H1 (cell line): ENCODE results near the gene UGT1A10. TPM values are rescaled to one million over a fixed set of nuclear protein-coding genes. Genes with fewer than 3 reads are reported as not detected.

Experiments used
- CBX8 ChIP-seq: fragments of 300-800, 300-1000 bp; sonication (generic); IDR thresholded peaks from 2 replicates; pipeline ENCODE4 v1.7.1; 2016; ENCODE audit warnings: low read depth, low read length, borderline replicate concordance
- CHD7 ChIP-seq: fragments of 300-600 bp; sonication (generic); IDR thresholded peaks from 2 replicates; pipeline ENCODE4 v1.7.1; 2012; ENCODE audit warnings: low read length, moderate library complexity, mild to moderate bottlenecking, inconsistent platforms; ENCODE audit not compliant: insufficient replicate concordance
- EGR1 ChIP-seq: IDR thresholded peaks from 2 replicates; pipeline ENCODE4 v1.6.1; 2011; ENCODE audit warnings: low read depth, low read length, borderline replicate concordance
- KDM1A ChIP-seq: fragments of 200-600, 300-600 bp; sonication (generic); IDR thresholded peaks from 2 replicates; pipeline ENCODE4 v1.7.1; 2016; ENCODE audit warnings: mild to moderate bottlenecking, low read length, borderline replicate concordance
- KDM5A ChIP-seq: fragments of 200-600 bp; IDR thresholded peaks from 2 replicates; pipeline ENCODE4 v1.7.1; 2012; ENCODE audit warnings: mild to moderate bottlenecking, low read length, inconsistent platforms, mixed read lengths
- MAX ChIP-seq: IDR thresholded peaks from 2 replicates; pipeline ENCODE4 v1.6.1; 2012; ENCODE audit warnings: inconsistent platforms
- NRF1 ChIP-seq: IDR thresholded peaks from 2 replicates; pipeline ENCODE4 v1.6.1; 2011; ENCODE audit warnings: mild to moderate bottlenecking, low read depth, low read length, improper control_type of control experiment
- POLR2AphosphoS5 ChIP-seq: IDR thresholded peaks from 2 replicates; pipeline ENCODE4 v1.6.1; 2011; ENCODE audit warnings: low read depth, low read length
- RBBP5 ChIP-seq: IDR thresholded peaks from 2 replicates; pipeline ENCODE4 v1.7.1; 2012; ENCODE audit warnings: low read depth, mild to moderate bottlenecking, inconsistent platforms, low read length, moderate library complexity, borderline replicate concordance
- RFX5 ChIP-seq: IDR thresholded peaks from 2 replicates; pipeline ENCODE4 v1.6.1; 2011; ENCODE audit warnings: low read depth, low read length, improper control_type of control experiment, borderline replicate concordance
- RNF2 ChIP-seq: fragments of 200-900, 300-1000 bp; sonication (generic); IDR thresholded peaks from 2 replicates; pipeline ENCODE4 v1.7.1; 2016; ENCODE audit warnings: borderline replicate concordance, low read depth, mild to moderate bottlenecking, antibody characterized with exemption, low read length; ENCODE audit not compliant: poor library complexity, severe bottlenecking; ENCODE audit errors: missing control alignments
- TBP ChIP-seq: IDR thresholded peaks from 2 replicates; pipeline ENCODE4 v1.6.1; 2011; ENCODE audit warnings: low read depth, low read length, improper control_type of control experiment
- polyA plus RNA-seq, 7 experiments: library from polyadenylated mRNA; depleted of rRNA in 3 of 7; stranded (reverse) in 5 of 7; unstranded in 2 of 7; fragments of >200 nt in 5 of 7; fragments of 200-250 nt in 2 of 7; gene quantifications; 1 replicate in 5 of 7; 2 replicates in 1 of 7; 4 replicates in 1 of 7; pipeline versions ENCODE4 v1.2.1 to v1.2.3, GENCODE V29; 2011 to 2013; ENCODE audit warnings: missing spikeins in 2 of 7, mixed read lengths in 2 of 7
- total RNA-seq: library from RNA; stranded (reverse); fragmentation: NEBNext Ultra II Directional; extraction: Animal tissue kit (Norgen Biotek cat#: 25700); gene quantifications from 2 replicates; pipeline ENCODE4 v1.2.1, GENCODE V29; 2021

Gene UGT1A10
- total and polyA plus RNA-seq, 2 of the 8 experiments (the other 6 are each of a cell fraction or from before 2014, with no cell fraction given), result not detected

GRCh38 chr2:233740870-233741269 is 104.6 kb downstream of the UGT1A10 start (continued):
- TF ChIP-seq CHD7 (no peak), EGR1 (no peak), RBBP5 (no peak), CBX8 (no peak), RNF2 (no peak), TBP (no peak), MAX (no peak), POLR2AphosphoS5 (no peak), NRF1 (no peak), RFX5 (no peak), KDM5A (no peak), KDM1A (no peak)
